SK-N-MC (cell line): ENCODE data around the gene FREM3.

Experiments used
- EZH2 ChIP-seq: fragments of 200-600 bp; sonication (generic); IDR thresholded peaks from one replicate; pipeline ENCODE4 v1.6.1; 2017; ENCODE audit warnings: antibody characterized with exemption
- POLR2AphosphoS5 ChIP-seq: IDR thresholded peaks from 2 replicates; pipeline ENCODE4 v1.6.1; 2012; ENCODE audit warnings: mild to moderate bottlenecking, low read depth, low read length, borderline replicate concordance

DNA sequence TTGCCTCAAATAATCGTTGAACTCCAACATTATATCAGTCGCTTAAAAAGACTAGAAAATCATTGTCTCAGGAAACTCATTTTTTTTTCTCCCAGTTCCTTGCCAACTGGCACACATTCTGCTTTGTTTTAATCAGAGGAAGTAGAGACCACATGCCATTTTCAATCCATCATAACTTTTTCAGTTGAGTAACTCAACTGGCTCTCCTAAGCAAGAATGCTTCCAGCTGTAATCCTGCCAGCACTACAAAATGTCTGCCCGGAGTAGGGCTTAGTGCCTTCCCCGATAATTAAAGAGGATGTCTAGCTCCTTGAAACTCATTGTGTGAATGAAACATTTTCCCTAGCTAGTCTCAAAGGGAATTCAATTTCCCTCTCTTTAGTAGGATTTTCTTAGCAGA is 33.0 kb downstream of the FREM3 start:
- TF ChIP-seq POLR2AphosphoS5 = no peak
- TF ChIP-seq EZH2 = no peak
